Measurements from ENCODE around the gene F2. TPM values are rescaled to one million over a fixed set of nuclear protein-coding genes. Genes with fewer than 3 reads are reported as not detected.

Gene F2
- total and polyA plus RNA-seq, 2 of the 13 experiments (the other 11 are each of a cell fraction or from before 2014, with no cell fraction given), result 330 to 801 TPM

- TF ChIP-seq SRSF4 (IDR thresholded peaks at IDR 0.05; ENCODE audit: low read depth, low read length, poor library complexity, severe bottlenecking) (no peak), HMG20A (CRISPR knock-in tag; IDR thresholded peaks at IDR 0.05; ENCODE audit: borderline replicate concordance) (peak; percentile 78; the same call in 1 of the 2 replicates), ZFP62 (CRISPR knock-in tag; IDR thresholded peaks at IDR 0.05) (no peak), ZNF34 (CRISPR knock-in tag; IDR thresholded peaks at IDR 0.05; ENCODE audit: borderline replicate concordance) (peak; percentile 51; the same call in 1 of the 2 replicates), ZSCAN5A (CRISPR knock-in tag; IDR thresholded peaks at IDR 0.05; ENCODE audit: borderline replicate concordance) (0 out of 2 replicates have a peak, but pooled peaks have one; percentile 75), ZBTB44 (CRISPR knock-in tag; IDR thresholded peaks at IDR 0.05) (no peak; the same call in 1 of the 2 replicates), SP140L (CRISPR knock-in tag; IDR thresholded peaks at IDR 0.05; ENCODE audit: borderline replicate concordance) (no peak), XBP1 (CRISPR knock-in tag; IDR thresholded peaks at IDR 0.05) (0 out of 2 replicates have a peak, but pooled peaks have one; percentile 56), SNAI1 (CRISPR knock-in tag; IDR thresholded peaks at IDR 0.05; ENCODE audit: borderline replicate concordance) (no peak), ELK4 (CRISPR knock-in tag; IDR thresholded peaks at IDR 0.05; ENCODE audit: borderline replicate concordance) (no peak), ZNF20 (CRISPR knock-in tag; IDR thresholded peaks at IDR 0.05) (no peak), ZNF362 (CRISPR knock-in tag; IDR thresholded peaks at IDR 0.05; ENCODE audit: borderline replicate concordance) (no peak; the same call in 1 of the 2 replicates), GABPB1 (CRISPR knock-in tag; IDR thresholded peaks at IDR 0.05) (peak; percentile 52), ZNF12 (CRISPR knock-in tag; IDR thresholded peaks at IDR 0.05) (peak; percentile 46; the same call in 1 of the 2 replicates), ZNF639 (CRISPR knock-in tag; conservative IDR thresholded peaks at IDR 0.05) (no peak; the same call in 1 of the 2 replicates), REPIN1 (CRISPR knock-in tag; IDR thresholded peaks at IDR 0.05; ENCODE audit: borderline replicate concordance, low read depth) (peak; percentile 77; the same call in 1 of the 2 replicates), CENPT (CRISPR knock-in tag; IDR thresholded peaks at IDR 0.05; ENCODE audit: low read depth) (peak; percentile 90), PBX3 (CRISPR knock-in tag; IDR thresholded peaks at IDR 0.05; ENCODE audit: borderline replicate concordance) (no peak)
Observed at GRCh38 chr11:46719048-46719542, at the start of gene F2 (continued).
